ENCODE results near the gene GSPT2. TPM values are rescaled to one million over a fixed set of nuclear protein-coding genes. Genes with fewer than 3 reads are reported as not detected.

The GSPT2 gene
- total RNA-seq, 2 experiments from 2014 or later: 6.9 to 7.2 TPM

GRCh38 chrX:51776851-51777250 is 33.6 kb downstream of the GSPT2 start:
- Mint-ChIP-seq H3K4me3 (no peak overlapping the region), H3K9me3 (no peaks in the 10 kb centered on the region), H3K4me1 (ENCODE audit: low read depth) (no peaks in the 10 kb centered on the region), H3K27me3 (ENCODE audit: low read depth) (no peaks in the 10 kb centered on the region), H3K36me3 (ENCODE audit: low read depth) (no peaks in the 10 kb centered on the region), H3K27ac (no peak overlapping the region)
- CTCF ChIA-PET: interaction anchor here (0.7 kb wide), 1 partner anchor 89 kb away, joined by 3 read pairs; no protein-coding TSS in a partner anchor
- no peak for DNase-seq
- intact Hi-C loops (cut with micrococcal nuclease): no loop called here

GRCh38 chrX:51779306-51779705 is 36.1 kb downstream of the GSPT2 start:
- no peak for DNase-seq
- Mint-ChIP-seq H3K4me1 (ENCODE audit: low read depth) (no peaks in the 10 kb centered on the region), H3K36me3 (ENCODE audit: low read depth) (no peaks in the 10 kb centered on the region), H3K27ac (no peak overlapping the region), H3K9me3 (no peaks in the 10 kb centered on the region), H3K27me3 (ENCODE audit: low read depth) (no peaks in the 10 kb centered on the region), H3K4me3 (no peak overlapping the region)
- intact Hi-C loops (cut with micrococcal nuclease): no loop called here
- CTCF ChIA-PET: no interaction called here

DNA sequence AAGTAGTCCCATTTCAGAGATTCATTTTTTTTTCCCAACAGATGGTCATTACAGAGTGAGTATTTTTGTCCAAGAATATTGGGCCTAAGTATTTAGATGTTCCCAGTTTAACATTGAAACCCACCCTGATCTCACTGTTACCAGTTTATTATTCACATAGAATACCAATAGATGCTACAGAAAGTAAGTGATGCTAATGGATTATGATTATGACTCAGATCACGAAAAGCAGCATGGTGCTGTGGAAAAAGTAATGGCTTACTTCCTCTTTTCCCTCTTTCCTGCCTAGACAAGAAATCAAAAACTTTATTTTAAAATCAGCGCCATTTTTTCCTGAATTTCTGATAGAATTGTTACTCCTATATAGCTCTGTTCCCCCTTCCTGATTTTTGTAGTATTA is 51.9 kb downstream of the GSPT2 start:
- Mint-ChIP-seq H3K4me3 (no peak overlapping the region), H3K27me3 (ENCODE audit: low read depth) (no peaks in the 10 kb centered on the region), H3K4me1 (ENCODE audit: low read depth) (no peaks in the 10 kb centered on the region), H3K36me3 (ENCODE audit: low read depth) (no peaks in the 10 kb centered on the region), H3K9me3 (no peaks in the 10 kb centered on the region), H3K27ac (no peak overlapping the region)
- intact Hi-C loops (cut with micrococcal nuclease): no loop called here
- no peak for DNase-seq
- CTCF ChIA-PET: interaction anchor here (0.6 kb wide), 1 partner anchor 220 kb away, joined by 3 read pairs; no protein-coding TSS in a partner anchor

Other genes starting within 250 kb of the GSPT2 start
- 1 to 10 TPM; 1.1 to 1.5 TPM for gene NUDT11, start 246.8 kb upstream of the GSPT2 start, total RNA-seq
- gene CENPVL3, start 124.5 kb upstream of the GSPT2 start, total RNA-seq: under 1 TPM in 1 of 2 experiments, not detected in 1; 0.33 TPM
- gene CENPVL2, start 60.6 kb upstream of the GSPT2 start, total RNA-seq: not detected
- not detected for gene CENPVL1, start 32.9 kb upstream of the GSPT2 start, total RNA-seq
- gene MAGED1, start 150.2 kb downstream of the GSPT2 start, total RNA-seq: 10 to 100 TPM; 33.0 to 34.6 TPM

All from activated naive CD4-positive, alpha-beta T cell treated with anti-CD3 and anti-CD28 coated beads for 36 hours (primary cell).